Caco-2 (cell line): Measurements from ENCODE around the gene NEDD9. TPM values are rescaled to one million over a fixed set of nuclear protein-coding genes. Genes with fewer than 3 reads are reported as not detected.
A peak's percentile ranks its signal among the peaks of the same experiment; 100 is the strongest.

Source experiments
- BruUV-seq: library from RNA; stranded (reverse); fragments of 400-500 nt; replicated peaks from 2 replicates; lab custom pipeline; 2021; lab: Mats Ljungman, UMichigan
- CTCF ChIA-PET: fragments of 300-600 bp; sonication (Branson Sonifier 250); formaldehyde crosslinking; loops from one replicate; lab custom pipeline; 2022; ENCODE audit warnings: antibody characterized with exemption; lab: Charles Lee
- POLR2A ChIA-PET: fragments of 300-600 bp; sonication (Branson Sonifier 250); formaldehyde crosslinking; loops from one replicate; lab custom pipeline; 2022; ENCODE audit warnings: antibody characterized with exemption; lab: Charles Lee
- DNase-seq, 2 experiments: peaks; one replicate each; pipeline versions ENCODE4 v3.0.0 to v3.0.0-alpha.2; 2020 to 2022
- H3K27me3 ChIP-seq: replicated peaks from 2 replicates; pipeline ENCODE4 v1.6.0; 2011; ENCODE audit warnings: low read length; ENCODE audit not compliant: control insufficient read depth, insufficient read depth
- H3K36me3 ChIP-seq: 2 replicates; pipeline ENCODE4 v1.5.1; 2011; ENCODE audit warnings: low read length; ENCODE audit not compliant: control insufficient read depth, insufficient read depth
- H3K4me1 ChIP-seq: fragments of 250-450 bp; sonication (Bioruptor Pico); 2 replicates; pipeline ENCODE4 v1.5.1; 2020; ENCODE audit warnings: mild to moderate bottlenecking
- H3K4me3 ChIP-seq: 2 replicates; pipeline ENCODE4 v1.5.1; 2011; ENCODE audit warnings: low read depth, mild to moderate bottlenecking, control low read depth, low read length
- H3K9me3 ChIP-seq: fragments of 250-450 bp; sonication (Bioruptor Pico); 2 replicates; pipeline ENCODE4 v1.5.1; 2020; ENCODE audit warnings: mild to moderate bottlenecking, moderate library complexity
- H3K27ac Mint-ChIP-seq: one replicate; pipeline ENCODE4 v1.8.0; 2022; ENCODE audit warnings: mixed read lengths; ENCODE audit not compliant: unreplicated experiment
- H3K27me3 Mint-ChIP-seq: one replicate; pipeline ENCODE4 v1.8.0; 2022; ENCODE audit warnings: mixed read lengths; ENCODE audit not compliant: insufficient read depth, unreplicated experiment
- H3K36me3 Mint-ChIP-seq: one replicate; pipeline ENCODE4 v1.8.0; 2022; ENCODE audit warnings: mild to moderate bottlenecking, mixed read lengths; ENCODE audit not compliant: insufficient read depth, unreplicated experiment
- H3K4me1 Mint-ChIP-seq: one replicate; pipeline ENCODE4 v1.8.0; 2022; ENCODE audit warnings: low read depth, mixed read lengths; ENCODE audit not compliant: unreplicated experiment
- H3K4me3 Mint-ChIP-seq: one replicate; pipeline ENCODE4 v1.8.0; 2022; ENCODE audit warnings: mild to moderate bottlenecking, moderate library complexity, mixed read lengths; ENCODE audit not compliant: unreplicated experiment
- H3K9me3 Mint-ChIP-seq: one replicate; pipeline ENCODE4 v1.8.0; 2022; ENCODE audit warnings: mixed read lengths; ENCODE audit not compliant: unreplicated experiment
- intact Hi-C: fragments of 100-400 bp; cut with micrococcal nuclease; formaldehyde crosslinking; loops from one replicate; pipeline ENCODE4 v1.10.0; 2022; ENCODE audit not compliant: unreplicated experiment
- total RNA-seq: library from RNA; stranded (reverse); gene quantifications from 2 replicates; pipeline ENCODE4 v1.2.3, GENCODE V29; 2022
- TF ChIP-seq, protein P1 (sequence below), 2 experiments: fragments of 200-600 bp in 1 of 2; IDR thresholded peaks; 1 replicate in 1 of 2; 2 replicates in 1 of 2; pipeline versions ENCODE4 v1.5.1 to v1.8.0; 2011 to 2022; ENCODE audit warnings: antibody characterized with exemption in 1 of 2, control low read depth in 1 of 2, inconsistent platforms in 1 of 2, low read depth in 1 of 2, low read length in 1 of 2, mild to moderate bottlenecking in 1 of 2, moderate library complexity in 1 of 2; ENCODE audit not compliant: insufficient read depth in 1 of 2, severe bottlenecking in 1 of 2, unreplicated experiment in 1 of 2

The NEDD9 gene
- total RNA-seq, 1 experiment from 2014 or later: 36.2 TPM

DNA sequence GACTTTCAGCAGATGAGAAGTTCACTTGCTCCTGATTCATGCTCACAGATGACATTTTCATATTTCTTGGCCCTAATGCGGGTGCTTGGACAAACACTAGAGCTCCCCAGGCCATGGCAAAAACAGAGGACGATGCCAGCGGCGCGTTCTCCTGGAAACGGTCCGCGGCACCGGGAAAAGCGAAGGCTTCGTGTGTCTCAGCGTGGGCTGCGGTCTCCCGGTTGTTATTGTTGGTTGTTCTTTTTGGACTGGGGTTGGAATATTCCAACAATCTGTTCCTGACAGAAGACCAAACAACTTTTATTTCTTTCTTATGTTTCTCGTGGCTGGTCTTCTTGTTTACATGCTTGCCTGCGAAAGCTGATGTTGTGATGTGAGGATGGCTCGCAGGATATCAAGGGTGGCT, 46.8 kb upstream of the NEDD9 start:
- no peaks in the 10 kb centered on the region for H3K27me3 ChIP-seq
- Mint-ChIP-seq H3K4me1 (peaks cover 39% of the 10 kb centered on the region), H3K4me3 (no peak overlapping the region), H3K27ac (no peak overlapping the region), H3K9me3 (no peaks in the 10 kb centered on the region), H3K36me3 (no peaks in the 10 kb centered on the region), H3K27me3 (no peaks in the 10 kb centered on the region)
- CTCF ChIA-PET: no interaction called here
- TF ChIP-seq, protein P1, sequence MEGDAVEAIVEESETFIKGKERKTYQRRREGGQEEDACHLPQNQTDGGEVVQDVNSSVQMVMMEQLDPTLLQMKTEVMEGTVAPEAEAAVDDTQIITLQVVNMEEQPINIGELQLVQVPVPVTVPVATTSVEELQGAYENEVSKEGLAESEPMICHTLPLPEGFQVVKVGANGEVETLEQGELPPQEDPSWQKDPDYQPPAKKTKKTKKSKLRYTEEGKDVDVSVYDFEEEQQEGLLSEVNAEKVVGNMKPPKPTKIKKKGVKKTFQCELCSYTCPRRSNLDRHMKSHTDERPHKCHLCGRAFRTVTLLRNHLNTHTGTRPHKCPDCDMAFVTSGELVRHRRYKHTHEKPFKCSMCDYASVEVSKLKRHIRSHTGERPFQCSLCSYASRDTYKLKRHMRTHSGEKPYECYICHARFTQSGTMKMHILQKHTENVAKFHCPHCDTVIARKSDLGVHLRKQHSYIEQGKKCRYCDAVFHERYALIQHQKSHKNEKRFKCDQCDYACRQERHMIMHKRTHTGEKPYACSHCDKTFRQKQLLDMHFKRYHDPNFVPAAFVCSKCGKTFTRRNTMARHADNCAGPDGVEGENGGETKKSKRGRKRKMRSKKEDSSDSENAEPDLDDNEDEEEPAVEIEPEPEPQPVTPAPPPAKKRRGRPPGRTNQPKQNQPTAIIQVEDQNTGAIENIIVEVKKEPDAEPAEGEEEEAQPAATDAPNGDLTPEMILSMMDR (IDR thresholded peaks at IDR 0.05; ENCODE audit: insufficient read depth in 1 of 2, low read depth in 1 of 2, low read length in 1 of 2, severe bottlenecking in 1 of 2, unreplicated experiment in 1 of 2): no peak
- DNase-seq: no peak
- intact Hi-C loops: loop anchor here (5.0 kb wide), 1 partner anchor 218 kb away; no protein-coding TSS in a partner anchor
- POLR2A ChIA-PET: no interaction called here
- peaks cover 38% of the 10 kb centered on the region for H3K4me1 ChIP-seq
- H3K9me3 ChIP-seq: no peaks in the 10 kb centered on the region
- BruUV-seq: no TSS peak
- no peaks in the 10 kb centered on the region for H3K36me3 ChIP-seq
- H3K4me3 ChIP-seq: no peak overlapping the region

DNA sequence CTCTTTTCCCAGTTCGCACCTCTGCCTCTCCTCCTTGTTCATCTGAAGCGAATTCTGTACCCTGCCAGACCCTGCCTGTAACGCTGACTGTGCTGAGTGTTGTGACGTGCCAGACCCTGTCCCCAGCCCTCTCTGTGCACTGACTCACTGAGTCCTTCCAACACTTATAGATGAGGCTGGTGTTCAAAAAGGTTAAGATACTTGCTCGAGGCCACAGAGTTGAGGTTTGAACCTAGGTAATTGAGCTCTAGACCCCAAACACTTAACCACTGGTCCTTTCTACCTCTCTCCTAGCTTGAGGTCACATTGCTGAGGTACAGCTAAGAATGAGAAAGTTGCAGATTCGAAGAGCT, 45.7 kb upstream of the NEDD9 start:
- Histone ChIP-seq H3K9me3 (no peaks in the 10 kb centered on the region), H3K36me3 (no peaks in the 10 kb centered on the region), H3K4me3 (no peak overlapping the region), H3K4me1 (peaks cover 38% of the 10 kb centered on the region), H3K27me3 (no peaks in the 10 kb centered on the region)
- POLR2A ChIA-PET: interaction anchor here (1.5 kb wide), 1 partner anchor 19 kb away, joined by 8 read pairs; no protein-coding TSS in a partner anchor
- Mint-ChIP-seq H3K27me3 (no peaks in the 10 kb centered on the region), H3K4me1 (peaks cover 39% of the 10 kb centered on the region), H3K27ac (peak overlapping the region; percentile 95), H3K4me3 (no peak overlapping the region), H3K36me3 (no peaks in the 10 kb centered on the region), H3K9me3 (no peaks in the 10 kb centered on the region)
- intact Hi-C loops: loop anchor here (5.0 kb wide), 1 partner anchor 219 kb away; no protein-coding TSS in a partner anchor
- CTCF ChIA-PET: no interaction called here
- TF ChIP-seq, protein P1 (IDR thresholded peaks at IDR 0.05; ENCODE audit: insufficient read depth in 1 of 2, low read depth in 1 of 2, low read length in 1 of 2, severe bottlenecking in 1 of 2, unreplicated experiment in 1 of 2): no peak
- no peak for DNase-seq
- no TSS peak for BruUV-seq

DNA sequence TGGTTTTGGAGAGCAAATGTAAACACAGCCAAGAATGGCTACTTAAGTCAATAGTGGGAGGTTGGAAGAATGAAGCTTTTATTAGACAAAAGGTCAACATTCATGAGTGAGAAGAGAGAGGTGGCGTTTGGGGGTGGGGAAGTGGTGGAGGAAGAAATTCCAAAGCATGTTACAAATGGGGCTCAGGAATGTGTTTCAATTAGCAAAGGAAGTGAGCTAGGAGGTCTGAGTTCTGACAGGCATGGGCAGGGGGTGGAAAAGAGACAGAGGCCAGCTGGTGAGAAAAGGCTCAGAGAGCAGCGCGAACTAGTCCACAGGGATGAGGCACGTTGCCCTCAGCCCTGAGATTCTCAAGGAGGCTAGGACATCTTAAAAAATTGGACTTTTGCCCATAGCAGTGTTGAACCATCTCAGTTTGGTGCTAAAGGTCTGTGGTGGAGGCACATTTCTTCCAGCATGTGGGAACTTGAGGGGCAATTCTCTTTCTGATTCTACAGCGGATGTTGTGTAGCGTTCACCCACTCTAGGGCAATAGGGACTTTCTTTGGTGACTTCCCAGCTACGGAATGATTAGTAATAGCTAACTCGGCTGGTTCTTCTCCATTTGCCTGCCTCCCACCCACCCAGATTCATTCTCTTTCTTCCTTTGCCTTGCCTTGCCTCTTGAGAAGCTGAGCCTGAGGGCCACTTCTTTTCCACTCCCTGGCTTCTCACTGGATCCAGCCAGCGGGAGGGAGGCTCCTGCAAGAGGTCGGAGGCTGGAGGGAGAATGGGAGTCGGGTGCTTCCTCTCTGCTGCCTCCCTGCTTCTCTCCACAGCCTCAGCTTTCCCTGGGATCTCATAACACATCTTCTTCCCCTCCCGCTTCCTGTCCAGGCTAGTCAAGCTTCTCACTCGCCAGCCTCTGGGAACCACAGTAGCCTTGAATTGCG, 45.1 kb upstream of the NEDD9 start:
- ChIA-PET POLR2A (interaction anchor here (0.5 to 1.5 kb wide), 4 partner anchors 10 to 49 kb away, joined by 3 to 13 read pairs (median 6); partner anchors contain the start of gene NEDD9), CTCF (interaction anchor here (0.8 to 1.0 kb wide), 2 partner anchors 20 to 219 kb away, joined by 3 read pairs; no protein-coding TSS in a partner anchor)
- Histone ChIP-seq H3K27me3 (no peaks in the 10 kb centered on the region), H3K4me1 (peaks cover 38% of the 10 kb centered on the region), H3K9me3 (no peaks in the 10 kb centered on the region), H3K36me3 (no peaks in the 10 kb centered on the region), H3K4me3 (no peak overlapping the region)
- Mint-ChIP-seq H3K4me3 (peak overlapping the region; percentile 15), H3K9me3 (no peaks in the 10 kb centered on the region), H3K27me3 (no peaks in the 10 kb centered on the region), H3K4me1 (peaks cover 39% of the 10 kb centered on the region), H3K36me3 (no peaks in the 10 kb centered on the region), H3K27ac (peak overlapping the region; percentile 95)
- TSS peak; percentile 67 for BruUV-seq
- TF ChIP-seq, protein P1 (IDR thresholded peaks at IDR 0.05; ENCODE audit: insufficient read depth in 1 of 2, low read depth in 1 of 2, low read length in 1 of 2, severe bottlenecking in 1 of 2, unreplicated experiment in 1 of 2): no peak
- intact Hi-C loops: loop anchor here (1.0 to 5.0 kb wide), 4 partner anchors 20 to 220 kb away; no protein-coding TSS in a partner anchor
- peak; percentile 77 to 84 for DNase-seq
